Thoracic aorta (tissue), 2 donors: ENCODE measurements around the gene CHKA. TPM values are rescaled to one million over a fixed set of nuclear protein-coding genes. Genes with fewer than 3 reads are reported as not detected.

Source experiments
- ATAC-seq: fragments of 150-250 bp; one replicate; pipeline ENCODE4 v1.8.0; 2017; ENCODE audit warnings: low read depth; ENCODE audit not compliant: insufficient number of reproducible peaks, low FRiP score
- DNase-seq: peaks from one replicate; pipeline ENCODE4 v3.0.0-alpha.2; 2020; ENCODE audit warnings: low spot score
- H3K27ac ChIP-seq, 2 donors: fragments of 200-600 bp; sonication (generic); 1 replicate in 1 of 2; 2 replicates in 1 of 2; pipeline ENCODE4 v1.5.1; 2016; ENCODE audit warnings: mild to moderate bottlenecking in 2 of 2, moderate library complexity in 2 of 2
- H3K27me3 ChIP-seq: fragments of 200-600 bp; sonication (generic); replicated peaks from 2 replicates; pipeline ENCODE4 v1.6.0; 2016; ENCODE audit warnings: mild to moderate bottlenecking; ENCODE audit not compliant: insufficient read depth
- H3K36me3 ChIP-seq: fragments of 200-600 bp; sonication (generic); one replicate; pipeline ENCODE4 v1.5.1; 2016
- H3K4me1 ChIP-seq, 2 donors: fragments of 200-600 bp; sonication (generic); 1 replicate in 1 of 2; 2 replicates in 1 of 2; pipeline versions ENCODE4 v1.5.1 to v1.6.0; 2016; ENCODE audit warnings: low read depth in 2 of 2, mild to moderate bottlenecking in 1 of 2; ENCODE audit not compliant: control insufficient read depth in 1 of 2
- H3K4me3 ChIP-seq: fragments of 200-600 bp; sonication (generic); 2 replicates; pipeline ENCODE4 v1.5.1; 2016; ENCODE audit warnings: mild to moderate bottlenecking
- H3K9me3 ChIP-seq: fragments of 200-600 bp; sonication (generic); 2 replicates; pipeline ENCODE4 v1.5.1; 2016
- CTCF ChIP-seq: fragments of 200-600 bp; sonication (generic); IDR thresholded peaks from one replicate; pipeline ENCODE4 v1.5.1; 2019; ENCODE audit warnings: antibody characterized with exemption
- total RNA-seq, 2 donors: library from RNA; depleted of rRNA; stranded (reverse); fragments of >200 nt; gene quantifications; one replicate each; pipeline versions ENCODE4 v1.1.0 to v1.2.3, GENCODE V29; 2016

CHKA gene
- total RNA-seq, 2 donors from 2014 or later, result 12.5 to 22.2 TPM

- Histone ChIP-seq H3K27me3 (no peaks in the 10 kb centered on the region), H3K27ac (no peak overlapping the region), H3K4me3 (no peak overlapping the region), H3K9me3 (no peaks in the 10 kb centered on the region), H3K4me1 (peaks cover 4 to 8% of the 10 kb centered on the region in 2 donors), H3K36me3 (no peaks in the 10 kb centered on the region)
- TF ChIP-seq CTCF, result no peak
- ATAC-seq (no peak), DNase-seq (no peak)
Observed at GRCh38 chr11:68025047-68025446, 96.1 kb downstream of the CHKA start.

GRCh38 chr11:68024508-68024907 is 96.7 kb downstream of the CHKA start:
- Histone ChIP-seq H3K9me3 (no peaks in the 10 kb centered on the region), H3K27ac (no peak overlapping the region), H3K4me3 (no peak overlapping the region), H3K36me3 (no peaks in the 10 kb centered on the region), H3K27me3 (no peaks in the 10 kb centered on the region), H3K4me1 (peaks cover 1 to 4% of the 10 kb centered on the region in 2 donors)
- ATAC-seq (no peak), DNase-seq (no peak)
- no peak for TF ChIP-seq CTCF

GRCh38 chr11:68022531-68022930 is 98.7 kb downstream of the CHKA start:
- no peak overlapping the region for H3K4me3 ChIP-seq
- ATAC-seq (no peak), DNase-seq (no peak)
- H3K9me3 ChIP-seq, result no peaks in the 10 kb centered on the region
- no peaks in the 10 kb centered on the region for H3K4me1 ChIP-seq
- H3K27me3 ChIP-seq, result no peaks in the 10 kb centered on the region
- H3K36me3 ChIP-seq, result no peaks in the 10 kb centered on the region
- no peak for TF ChIP-seq CTCF
- no peak overlapping the region for H3K27ac ChIP-seq

GRCh38 chr11:68021167-68021787 is 99.9 kb downstream of the CHKA start:
- Histone ChIP-seq H3K27me3 (no peaks in the 10 kb centered on the region), H3K36me3 (no peaks in the 10 kb centered on the region), H3K4me1 (no peaks in the 10 kb centered on the region), H3K4me3 (no peak overlapping the region), H3K9me3 (no peaks in the 10 kb centered on the region), H3K27ac (no peak overlapping the region)
- no peak for ATAC-seq
- DNase-seq, result no peak
- no peak for TF ChIP-seq CTCF

- H3K36me3 ChIP-seq, result no peaks in the 10 kb centered on the region
- no peak for TF ChIP-seq CTCF
- H3K27ac ChIP-seq, result no peak overlapping the region
- H3K27me3 ChIP-seq, result no peaks in the 10 kb centered on the region
- ATAC-seq (no peak), DNase-seq (no peak)
- H3K4me1 ChIP-seq, result no peaks in the 10 kb centered on the region
- H3K9me3 ChIP-seq, result no peaks in the 10 kb centered on the region
- H3K4me3 ChIP-seq, result no peak overlapping the region
Observed at GRCh38 chr11:68020575-68020974, 100.6 kb downstream of the CHKA start.
